WI38 (cell line): Measurements from ENCODE around the gene BRPF3.
"Not testable (repeated sequence)": the region's sequence is repeated elsewhere in the genome, so short reads cannot be mapped to it uniquely, and the experiment has no call there.

ENCODE experiments used
- H3K4me3 ChIP-seq: 2 replicates; pipeline ENCODE4 v1.5.1; 2011; ENCODE audit warnings: low read depth, mild to moderate bottlenecking, control low read depth, low read length
- TF ChIP-seq, protein P1 (sequence below): IDR thresholded peaks from 2 replicates; pipeline ENCODE4 v1.5.1; 2012; ENCODE audit warnings: low read depth, mild to moderate bottlenecking, control low read depth, low read length

BRPF3 gene

DNA sequence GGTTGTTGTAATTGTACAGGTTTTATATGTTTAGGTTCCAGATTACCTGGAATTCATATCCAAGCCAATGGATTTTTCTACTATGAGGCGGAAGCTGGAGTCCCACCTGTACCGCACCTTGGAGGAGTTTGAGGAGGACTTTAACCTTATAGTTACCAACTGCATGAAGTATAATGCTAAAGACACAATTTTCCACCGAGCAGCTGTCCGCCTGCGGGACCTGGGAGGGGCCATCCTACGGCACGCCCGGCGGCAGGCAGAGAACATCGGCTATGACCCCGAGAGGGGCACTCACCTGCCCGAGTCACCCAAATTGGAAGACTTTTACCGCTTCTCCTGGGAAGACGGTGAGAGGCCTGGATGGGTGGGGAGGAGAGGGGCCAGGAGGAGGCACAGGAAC lies 13.6 kb downstream of the BRPF3 start:
- no peak overlapping the region for H3K4me3 ChIP-seq
- TF ChIP-seq, protein P1, sequence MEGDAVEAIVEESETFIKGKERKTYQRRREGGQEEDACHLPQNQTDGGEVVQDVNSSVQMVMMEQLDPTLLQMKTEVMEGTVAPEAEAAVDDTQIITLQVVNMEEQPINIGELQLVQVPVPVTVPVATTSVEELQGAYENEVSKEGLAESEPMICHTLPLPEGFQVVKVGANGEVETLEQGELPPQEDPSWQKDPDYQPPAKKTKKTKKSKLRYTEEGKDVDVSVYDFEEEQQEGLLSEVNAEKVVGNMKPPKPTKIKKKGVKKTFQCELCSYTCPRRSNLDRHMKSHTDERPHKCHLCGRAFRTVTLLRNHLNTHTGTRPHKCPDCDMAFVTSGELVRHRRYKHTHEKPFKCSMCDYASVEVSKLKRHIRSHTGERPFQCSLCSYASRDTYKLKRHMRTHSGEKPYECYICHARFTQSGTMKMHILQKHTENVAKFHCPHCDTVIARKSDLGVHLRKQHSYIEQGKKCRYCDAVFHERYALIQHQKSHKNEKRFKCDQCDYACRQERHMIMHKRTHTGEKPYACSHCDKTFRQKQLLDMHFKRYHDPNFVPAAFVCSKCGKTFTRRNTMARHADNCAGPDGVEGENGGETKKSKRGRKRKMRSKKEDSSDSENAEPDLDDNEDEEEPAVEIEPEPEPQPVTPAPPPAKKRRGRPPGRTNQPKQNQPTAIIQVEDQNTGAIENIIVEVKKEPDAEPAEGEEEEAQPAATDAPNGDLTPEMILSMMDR, result no peak

DNA sequence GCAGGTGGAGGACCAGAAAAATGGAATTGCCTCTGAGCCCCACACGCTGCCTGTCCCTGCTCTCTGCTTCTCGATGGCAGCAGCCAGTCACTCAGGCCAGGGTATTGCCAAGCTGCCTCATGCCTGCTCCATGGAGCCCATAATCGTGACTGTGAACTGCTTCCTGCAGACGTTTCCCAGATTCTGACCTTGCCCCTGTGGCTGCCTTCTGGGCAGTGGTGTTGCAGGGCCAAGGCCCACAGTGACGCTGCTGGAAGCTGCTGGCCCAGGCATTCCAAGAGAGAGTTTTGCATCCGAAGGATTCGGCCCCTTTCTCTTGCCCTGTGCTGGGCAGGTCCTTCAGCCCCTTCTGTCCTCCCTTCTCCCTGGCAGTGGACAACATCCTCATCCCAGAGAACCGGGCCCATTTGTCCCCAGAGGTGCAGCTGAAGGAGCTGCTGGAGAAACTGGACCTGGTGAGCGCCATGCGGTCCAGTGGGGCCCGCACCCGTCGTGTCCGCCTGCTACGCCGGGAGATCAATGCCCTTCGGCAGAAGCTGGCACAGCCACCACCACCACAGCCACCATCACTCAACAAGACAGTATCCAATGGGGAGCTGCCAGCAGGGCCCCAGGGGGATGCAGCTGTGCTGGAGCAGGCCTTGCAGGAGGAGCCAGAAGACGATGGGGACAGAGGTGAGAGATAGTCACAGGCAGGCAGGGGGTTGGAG lies 14.5 kb downstream of the BRPF3 start:
- no peak overlapping the region for H3K4me3 ChIP-seq
- TF ChIP-seq, protein P1, result no peak

DNA sequence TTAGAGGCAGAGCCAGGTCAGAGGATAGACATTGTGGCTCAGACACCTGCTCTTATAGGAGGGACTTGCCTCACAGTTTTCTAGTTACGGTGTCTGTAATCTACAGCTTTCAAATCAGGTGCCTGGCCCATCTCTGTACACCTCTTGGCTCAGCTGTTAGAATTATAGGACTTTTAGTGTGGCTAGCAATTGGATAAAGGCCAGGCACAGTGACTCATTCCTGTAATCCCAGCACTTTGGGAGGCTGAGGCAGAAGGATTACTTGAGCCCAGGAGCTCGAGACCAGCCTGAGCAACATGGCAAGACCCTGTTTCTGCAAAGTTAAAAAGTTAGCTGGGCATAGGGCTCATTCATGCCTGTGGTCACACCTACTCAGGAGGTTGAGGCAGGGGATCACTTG lies 20.0 kb downstream of the BRPF3 start:
- TF ChIP-seq, protein P1, result no peak
- H3K4me3 ChIP-seq, result no peak overlapping the region

DNA sequence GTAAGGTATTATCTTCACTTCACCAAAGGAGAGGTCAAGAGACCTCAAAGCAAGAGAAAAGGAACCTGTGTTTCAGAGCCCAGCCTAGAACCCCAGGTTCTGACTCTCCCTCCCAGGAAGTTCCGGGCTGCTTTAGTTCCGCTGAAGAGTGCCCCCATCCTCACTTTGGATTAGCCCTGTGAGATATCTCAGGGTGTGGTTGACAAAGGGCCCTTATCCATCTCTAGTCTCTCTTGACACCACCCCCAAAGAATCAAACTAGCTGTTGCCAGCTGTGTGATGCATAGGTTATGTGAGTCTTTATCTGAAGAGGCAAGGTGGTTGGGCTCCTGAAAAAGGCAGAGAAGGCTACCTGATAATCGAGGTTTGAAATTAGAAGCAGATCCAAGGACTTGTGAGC lies 20.6 kb downstream of the BRPF3 start:
- no peak overlapping the region for H3K4me3 ChIP-seq
- TF ChIP-seq, protein P1, result no peak

DNA sequence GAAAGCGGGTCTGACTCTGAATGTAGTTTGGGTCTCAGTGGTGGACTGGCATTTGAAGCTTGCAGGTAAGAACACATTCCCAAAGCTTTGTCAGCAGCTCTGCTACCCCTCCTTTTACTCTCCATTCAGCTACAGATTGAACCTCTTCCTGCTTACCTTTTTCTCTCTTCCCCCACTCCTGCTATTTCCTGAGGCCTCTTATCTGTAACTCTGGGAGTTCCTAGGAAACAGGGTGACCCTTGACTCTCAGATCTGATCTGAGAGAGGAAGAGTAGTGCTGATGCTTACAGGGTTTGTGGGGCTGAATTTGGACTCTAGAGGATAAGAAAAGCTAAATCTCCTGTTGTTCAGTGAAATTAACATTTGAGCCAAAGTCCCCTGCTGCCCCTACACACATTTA lies 21.4 kb downstream of the BRPF3 start:
- TF ChIP-seq, protein P1, result no peak
- H3K4me3 ChIP-seq, result no peak overlapping the region

DNA sequence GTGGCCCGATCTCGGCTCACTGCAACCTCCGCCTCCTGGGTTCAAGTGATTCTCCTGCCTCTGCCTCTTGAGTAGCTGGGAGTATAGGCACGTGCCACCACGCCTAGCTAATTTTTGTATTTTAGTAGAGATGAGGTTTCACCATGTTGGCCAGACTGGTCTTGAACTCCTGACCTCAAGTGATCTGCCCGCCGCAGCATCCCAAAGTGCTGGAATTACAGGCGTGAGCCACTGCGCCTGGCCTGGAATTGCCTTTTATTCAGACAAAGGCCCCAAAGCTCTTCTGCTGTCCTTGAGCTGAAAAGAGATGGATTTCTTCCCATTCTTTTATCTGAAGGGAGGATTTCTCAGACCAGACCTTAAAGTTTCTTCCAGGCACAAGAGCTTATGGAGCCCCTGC lies 22.0 kb downstream of the BRPF3 start:
- not testable (repeated sequence) for H3K4me3 ChIP-seq

DNA sequence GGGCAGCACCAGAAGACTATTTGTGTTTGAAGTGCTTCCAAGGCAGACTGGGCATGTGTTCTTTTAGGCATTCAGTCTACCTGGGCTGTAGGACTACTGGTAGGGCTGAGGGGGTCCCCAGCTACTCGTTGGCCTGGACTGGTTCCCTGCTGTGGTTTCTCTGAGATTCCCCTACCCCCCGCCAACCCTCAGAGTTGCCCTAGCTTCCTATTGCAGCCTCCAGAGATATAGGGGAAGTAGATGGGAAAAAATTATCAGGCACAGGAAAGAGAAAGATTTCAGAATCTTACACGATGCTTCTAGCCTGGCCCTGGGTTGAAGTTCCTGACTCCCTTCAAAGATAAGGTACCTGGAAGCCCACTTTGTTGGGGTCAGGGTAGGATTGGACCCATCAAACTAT lies 22.5 kb downstream of the BRPF3 start:
- TF ChIP-seq, protein P1, result no peak
- no peak overlapping the region for H3K4me3 ChIP-seq

DNA sequence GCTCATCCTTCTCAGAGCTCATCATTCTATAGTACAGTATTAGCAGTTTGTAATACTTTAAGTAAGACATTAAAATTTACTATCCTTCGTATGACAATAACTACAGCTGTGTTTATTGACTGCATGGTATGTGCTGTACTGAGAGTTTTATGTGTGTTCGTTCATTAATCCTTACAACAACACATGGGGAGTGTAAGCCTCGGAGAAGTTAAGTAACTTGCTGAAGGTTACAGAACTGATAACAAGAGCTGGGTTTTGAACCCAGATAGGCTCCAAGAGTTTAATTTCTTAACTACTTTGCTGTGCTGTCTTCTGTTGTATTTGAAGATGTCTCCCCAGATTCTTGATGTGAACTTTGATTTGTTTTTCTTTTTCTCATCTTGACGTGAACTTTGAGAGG lies 23.7 kb downstream of the BRPF3 start:
- TF ChIP-seq, protein P1, result no peak
- no peak overlapping the region for H3K4me3 ChIP-seq
